Activated T-helper 2 cell treated with anti-CD3 and anti-CD28 coated beads, Interferon-gamma antibody, Interleukin-2, Interleukin-4, amounts not matched to agents 10 μg/mL and 5 μg/mL and 100 μg/mL, durations not matched to agents 14 hours and 24 hours and 36 hours (primary cell): ENCODE measurements around the gene ADM5. TPM values are rescaled to one million over a fixed set of nuclear protein-coding genes. Genes with fewer than 3 reads are reported as not detected.

ENCODE experiments used
- DNase-seq: peaks from one replicate; pipeline ENCODE4 v3.0.0; 2021; ENCODE audit warnings: low spot score
- H3K27ac Mint-ChIP-seq: one replicate; pipeline ENCODE4 v1.8.0; 2021; ENCODE audit warnings: mixed read lengths
- H3K27me3 Mint-ChIP-seq: one replicate; pipeline ENCODE4 v1.8.0; 2021; ENCODE audit warnings: low read depth, mixed read lengths
- H3K36me3 Mint-ChIP-seq: one replicate; pipeline ENCODE4 v1.8.0; 2021; ENCODE audit warnings: low read depth, mixed read lengths
- H3K4me1 Mint-ChIP-seq: one replicate; pipeline ENCODE4 v1.8.0; 2021; ENCODE audit warnings: low read depth, mixed read lengths
- H3K4me3 Mint-ChIP-seq: one replicate; pipeline ENCODE4 v1.8.0; 2021; ENCODE audit warnings: low read depth, mild to moderate bottlenecking, moderate library complexity, mixed read lengths
- H3K9me3 Mint-ChIP-seq: one replicate; pipeline ENCODE4 v1.8.0; 2021; ENCODE audit warnings: mixed read lengths
- intact Hi-C: fragments of 100-400 bp; cut with micrococcal nuclease; formaldehyde crosslinking; loops from one replicate; pipeline ENCODE4 v1.15.1; 2023
- total RNA-seq: library from RNA; stranded (reverse); gene quantifications from 2 replicates; pipeline ENCODE4 v1.2.3, GENCODE V29; 2022

Gene ADM5
- total RNA-seq, 1 donor from 2014 or later, result 7.2 TPM

DNA sequence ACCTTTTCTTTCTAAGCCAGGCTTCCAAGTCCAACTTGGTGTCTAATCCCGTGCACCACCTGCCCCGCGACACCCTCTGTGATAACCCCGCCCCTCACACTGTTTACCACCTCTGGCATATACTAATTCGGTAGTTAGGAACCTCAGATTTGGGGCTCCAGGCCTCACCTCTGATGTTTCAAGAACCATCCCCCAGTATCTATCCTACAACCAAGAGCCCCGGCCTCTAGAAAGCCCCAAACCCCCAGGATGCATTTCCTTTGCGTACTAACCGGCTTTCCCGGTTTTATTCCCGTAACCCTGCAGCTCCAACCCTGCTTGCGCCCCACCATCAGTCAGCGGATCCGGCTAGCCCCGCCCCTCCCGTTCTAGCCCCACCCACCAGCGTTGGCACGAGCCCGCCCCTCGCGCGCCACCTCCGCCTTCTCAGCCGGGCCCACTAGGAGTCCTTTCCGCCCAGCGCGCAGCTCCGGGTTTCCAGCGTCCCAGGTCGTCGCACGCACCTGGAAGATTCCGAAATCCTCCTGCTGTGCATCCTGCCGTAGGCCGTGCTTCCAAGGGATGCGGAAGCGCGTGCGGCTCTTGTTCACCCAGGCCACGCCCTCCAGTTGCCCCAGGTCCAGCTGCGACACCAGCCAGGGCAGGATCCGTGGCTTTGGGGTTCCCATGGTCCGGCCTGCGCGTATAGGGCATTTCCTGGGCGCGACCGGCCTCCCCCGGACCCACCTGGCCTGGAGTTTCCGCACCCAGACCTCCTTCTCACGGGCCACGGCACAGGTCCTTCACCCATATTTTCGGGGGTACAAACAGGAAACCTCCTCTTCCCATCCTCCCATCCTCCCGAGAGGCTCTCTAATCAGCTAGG lies 25.0 kb upstream of the ADM5 start:
- Mint-ChIP-seq H3K9me3 (no peaks in the 10 kb centered on the region), H3K4me3 (peak overlapping the region; percentile 95), H3K36me3 (peaks cover 35% of the 10 kb centered on the region), H3K27ac (peak overlapping the region; percentile 87), H3K4me1 (peaks cover 20% of the 10 kb centered on the region), H3K27me3 (no peaks in the 10 kb centered on the region)
- peak; percentile 79 for DNase-seq
- intact Hi-C loops, result loop anchor here (1.0 to 10.0 kb wide), 3 partner anchors 12 to 150 kb away; partner anchors contain the start of genes FUZ, MED25 and SCAF1

DNA sequence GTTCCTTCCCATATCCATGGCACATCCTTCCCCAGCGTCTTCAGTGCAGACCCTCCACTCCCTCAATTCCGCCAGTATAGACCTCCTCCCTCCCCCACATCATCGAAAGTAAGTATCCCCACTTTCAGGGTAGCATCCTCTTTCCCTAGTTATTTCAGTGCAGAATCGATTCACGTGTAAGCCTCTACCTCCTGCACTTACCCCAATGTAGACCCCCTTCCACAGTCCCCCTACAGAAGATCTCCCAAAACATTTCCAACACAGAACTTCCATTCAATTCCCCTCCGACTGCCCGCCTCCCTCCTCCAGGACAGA lies 24.4 kb upstream of the ADM5 start:
- no peaks in the 10 kb centered on the region for H3K27me3 Mint-ChIP-seq
- H3K4me3 Mint-ChIP-seq, result peak overlapping the region; percentile 95
- H3K27ac Mint-ChIP-seq, result peak overlapping the region; percentile 87
- no peaks in the 10 kb centered on the region for H3K9me3 Mint-ChIP-seq
- peaks cover 20% of the 10 kb centered on the region for H3K4me1 Mint-ChIP-seq
- peaks cover 33% of the 10 kb centered on the region for H3K36me3 Mint-ChIP-seq
- no peak for DNase-seq
- intact Hi-C loops, result loop anchor here (1.0 to 10.0 kb wide), 2 partner anchors 11 to 150 kb away; partner anchors contain the start of genes FUZ and MED25

DNA sequence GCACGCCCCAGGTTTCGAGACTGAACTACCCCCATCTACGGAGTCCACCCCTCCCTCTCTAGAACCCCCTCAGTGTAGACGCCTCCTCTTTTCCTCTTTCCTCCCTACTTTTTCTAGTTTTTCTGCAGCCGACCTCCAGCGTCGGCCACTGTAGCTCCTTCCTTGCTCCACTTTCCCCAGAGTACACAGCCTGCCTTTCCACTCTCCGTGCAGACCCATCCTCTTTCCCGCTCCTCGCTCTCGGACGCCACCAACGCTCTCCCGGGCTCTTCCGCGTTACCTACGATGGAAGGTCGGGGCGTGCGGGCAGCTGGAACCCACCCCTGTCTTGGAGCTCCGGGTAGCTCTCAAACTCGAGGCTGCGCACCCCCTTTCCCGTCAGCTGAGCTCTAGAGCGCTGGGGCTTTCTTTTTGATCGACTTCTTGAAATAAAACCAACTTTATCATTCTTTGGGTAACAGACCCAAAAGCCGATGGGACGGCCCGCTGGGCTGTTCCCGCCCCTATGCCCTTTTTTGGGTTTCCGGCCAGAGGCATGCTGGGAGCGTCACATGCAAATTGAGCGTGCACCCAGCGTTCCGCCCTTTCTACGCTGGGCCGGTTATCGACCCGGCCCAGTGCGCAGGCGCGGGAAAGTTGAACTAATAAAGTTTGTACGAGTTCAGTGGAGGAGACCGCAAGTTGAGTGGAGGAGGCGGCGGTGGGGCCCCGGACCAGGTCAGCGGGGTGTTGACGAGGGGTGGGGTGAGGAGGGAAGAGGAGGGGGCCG lies 23.9 kb upstream of the ADM5 start, which contains the start of the genes BCL2L12 and IRF3:
TSS of gene BCL2L12 (plus strand) at position 583 of the 769 bp plus-strand sequence. CDS start 760 bp downstream, outside the sequence.
TSS of gene IRF3 (minus strand) at position 507 of the 769 bp plus-strand sequence. CDS start 1,019 bp downstream, outside the sequence.
- H3K4me3 Mint-ChIP-seq, result peak within 1 kb of the TSS; percentile 95
- DNase-seq, result peak; percentile 98
- no peaks in the 10 kb centered on the region for H3K27me3 Mint-ChIP-seq
- peaks cover 20% of the 10 kb centered on the region for H3K4me1 Mint-ChIP-seq
- no peaks in the 10 kb centered on the region for H3K9me3 Mint-ChIP-seq
- intact Hi-C loops, result loop anchor here (1.0 to 10.0 kb wide), 2 partner anchors 11 to 149 kb away; partner anchors contain the start of genes FUZ and MED25
- peaks cover 31% of the 10 kb centered on the region for H3K36me3 Mint-ChIP-seq
- H3K27ac Mint-ChIP-seq, result peak within 1 kb of the TSS; percentile 87

DNA sequence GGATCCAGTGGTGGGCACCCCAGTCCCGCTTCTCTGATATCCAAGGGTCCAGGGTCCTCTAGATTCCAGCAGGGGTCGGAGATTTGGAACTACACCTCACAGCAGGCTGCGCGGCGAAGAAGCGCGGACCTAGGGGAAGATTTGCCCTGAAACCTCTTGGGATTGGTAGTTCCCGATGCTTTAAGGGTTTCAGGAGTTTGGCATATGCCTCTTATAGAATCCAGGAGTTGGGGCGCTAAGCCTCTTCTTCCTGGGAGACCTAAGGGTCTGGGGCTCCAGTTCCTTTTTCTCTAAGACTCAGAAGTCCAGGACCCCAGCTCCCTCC lies 23.3 kb upstream of the ADM5 start:
- intact Hi-C loops, result loop anchor here (10.0 kb wide), 1 partner anchor 149 kb away; the partner anchor contains the start of genes FUZ and MED25
- no peaks in the 10 kb centered on the region for H3K27me3 Mint-ChIP-seq
- H3K4me3 Mint-ChIP-seq, result peak overlapping the region; percentile 95
- H3K36me3 Mint-ChIP-seq, result peaks cover 31% of the 10 kb centered on the region
- no peak for DNase-seq
- H3K4me1 Mint-ChIP-seq, result peaks cover 20% of the 10 kb centered on the region
- peak overlapping the region; percentile 87 for H3K27ac Mint-ChIP-seq
- H3K9me3 Mint-ChIP-seq, result no peaks in the 10 kb centered on the region

DNA sequence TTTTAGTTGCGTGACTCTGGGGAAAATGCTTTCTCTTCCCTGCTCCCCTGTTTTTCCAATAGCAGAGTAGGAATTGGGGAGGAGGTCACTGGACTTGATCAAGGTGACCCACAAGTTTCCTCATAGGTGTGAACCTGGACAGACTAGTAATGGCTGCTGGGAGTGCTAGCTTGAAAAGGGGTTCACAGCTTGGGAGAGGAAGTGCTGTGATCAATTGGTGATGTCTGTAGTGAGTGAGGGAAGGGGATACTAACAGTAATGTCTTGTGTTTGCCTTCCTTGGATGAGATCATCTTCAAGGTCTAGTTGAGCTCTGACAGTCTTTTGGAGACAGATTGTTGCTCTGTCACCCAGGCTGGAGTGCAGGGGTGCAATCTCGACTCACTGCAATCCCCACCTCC lies 21.9 kb upstream of the ADM5 start:
- intact Hi-C loops, result loop anchor here (10.0 kb wide), 1 partner anchor 147 kb away; the partner anchor contains the start of genes FUZ and MED25
- peak overlapping the region; percentile 9 for H3K27ac Mint-ChIP-seq
- H3K36me3 Mint-ChIP-seq, result peaks cover 29% of the 10 kb centered on the region
- H3K27me3 Mint-ChIP-seq, result no peaks in the 10 kb centered on the region
- H3K4me1 Mint-ChIP-seq, result peaks cover 27% of the 10 kb centered on the region
- no peaks in the 10 kb centered on the region for H3K9me3 Mint-ChIP-seq
- peak overlapping the region; percentile 95 for H3K4me3 Mint-ChIP-seq
- no peak for DNase-seq

DNA sequence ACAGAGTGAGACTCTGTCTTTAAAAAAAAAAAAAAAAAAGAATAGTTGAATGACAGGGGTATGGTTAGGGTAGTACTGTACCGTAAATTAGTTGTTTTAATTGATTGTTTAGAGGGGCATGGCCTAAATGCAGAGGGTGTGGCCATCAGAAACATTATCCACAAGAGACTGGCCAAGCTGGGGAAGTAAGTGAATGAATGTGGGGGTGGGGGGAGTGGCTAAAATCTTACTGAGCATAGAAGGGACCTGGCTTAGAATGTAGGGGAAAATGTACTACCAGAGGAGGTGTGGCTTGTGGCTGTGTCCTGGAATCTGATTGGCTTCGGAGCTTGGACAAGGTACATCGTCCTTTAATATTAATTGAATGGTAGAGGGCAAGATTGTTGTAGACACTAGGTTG lies 19.9 kb upstream of the ADM5 start:
- peaks cover 18% of the 10 kb centered on the region for H3K36me3 Mint-ChIP-seq

DNA sequence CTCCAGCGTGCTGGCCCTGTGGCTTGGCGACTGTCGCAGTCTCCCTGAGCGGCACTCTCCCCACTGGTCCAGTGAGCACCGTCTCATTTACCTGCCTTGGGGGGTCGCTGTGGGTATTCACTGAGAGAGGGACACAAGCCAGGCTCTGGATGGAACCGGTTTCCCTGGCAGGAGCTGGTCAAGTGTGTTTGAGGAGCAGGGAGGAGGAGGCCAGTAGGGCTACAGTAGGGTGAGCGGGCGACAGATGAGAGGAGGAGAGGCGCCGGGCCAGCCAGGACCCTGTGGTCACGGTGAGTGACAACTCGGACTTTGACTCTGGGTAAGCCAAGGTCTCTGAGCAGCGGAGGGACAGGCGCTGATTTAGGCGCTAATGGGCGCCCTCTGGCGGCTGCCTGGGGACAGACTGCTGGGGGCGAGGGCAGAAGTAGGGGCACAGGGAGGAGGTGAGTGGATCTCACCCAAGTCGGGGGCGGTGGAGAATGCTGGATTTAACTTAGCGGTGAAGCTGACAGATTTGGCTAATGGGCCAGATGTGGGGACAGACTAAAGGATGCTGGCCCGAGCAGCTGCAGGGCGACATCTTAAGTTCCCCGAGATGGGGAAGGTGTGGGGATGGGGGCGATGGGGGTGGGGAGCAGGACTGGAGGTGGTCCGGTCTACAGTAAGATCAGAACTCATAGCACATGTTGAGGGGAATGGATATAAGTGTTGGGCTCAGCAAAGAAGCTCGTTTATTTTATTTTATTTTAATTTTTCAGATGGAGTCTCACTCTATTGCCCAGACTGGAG lies 17.1 kb upstream of the ADM5 start:
- H3K27ac Mint-ChIP-seq, result peak overlapping the region; percentile 29
- no peaks in the 10 kb centered on the region for H3K9me3 Mint-ChIP-seq
- no peak overlapping the region for H3K4me3 Mint-ChIP-seq
- H3K27me3 Mint-ChIP-seq, result no peaks in the 10 kb centered on the region
- H3K36me3 Mint-ChIP-seq, result peaks cover 18% of the 10 kb centered on the region
- DNase-seq, result peak; percentile 68
- H3K4me1 Mint-ChIP-seq, result peaks cover 12% of the 10 kb centered on the region
- intact Hi-C loops, result no loop called here

More for the DNA sequence above, 19.9 kb upstream of the ADM5 start:
- no peak for DNase-seq
- Mint-ChIP-seq H3K4me3 (no peak overlapping the region), H3K27ac (no peak overlapping the region), H3K9me3 (no peaks in the 10 kb centered on the region), H3K4me1 (peaks cover 17% of the 10 kb centered on the region), H3K27me3 (no peaks in the 10 kb centered on the region)
- intact Hi-C loops, result loop anchor here (10.0 kb wide), 1 partner anchor 145 kb away; the partner anchor contains the start of genes FUZ and MED25

DNA sequence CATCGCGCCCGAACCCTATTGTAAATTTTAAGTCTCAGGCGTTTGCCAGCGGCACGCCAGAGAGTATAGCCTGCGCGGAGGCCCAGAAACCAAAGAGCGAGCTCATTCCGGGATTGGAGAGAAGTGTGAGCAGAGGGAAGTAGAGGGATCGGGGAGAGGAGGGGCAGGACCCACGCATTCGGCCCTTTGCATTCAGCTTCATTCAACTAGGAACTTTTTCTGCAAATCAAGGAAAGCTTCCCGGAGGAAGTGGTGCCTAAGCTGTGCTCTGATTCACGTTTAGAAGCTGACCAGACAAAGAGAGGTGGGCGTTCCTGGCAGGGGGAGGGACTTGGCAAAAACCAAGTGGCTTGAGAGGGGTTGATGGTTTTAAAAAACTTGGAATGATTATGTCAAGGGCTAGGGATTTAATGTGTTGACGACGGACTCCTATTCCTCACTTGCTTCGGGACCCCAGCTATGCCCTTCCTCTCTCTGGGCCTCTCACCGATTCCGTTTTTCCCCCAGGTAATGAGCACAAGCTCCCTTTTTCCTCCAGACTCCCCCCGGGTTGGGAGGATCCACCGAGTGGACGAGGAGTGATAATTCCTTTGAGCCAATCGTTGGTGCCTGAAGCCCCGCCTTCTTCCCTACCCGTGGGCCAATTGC lies 13.1 kb upstream of the ADM5 start:
- Mint-ChIP-seq H3K27me3 (no peaks in the 10 kb centered on the region), H3K4me1 (peaks cover 23% of the 10 kb centered on the region), H3K4me3 (peak overlapping the region; percentile 98), H3K9me3 (no peaks in the 10 kb centered on the region), H3K27ac (peak overlapping the region; percentile 96), H3K36me3 (peaks cover 28% of the 10 kb centered on the region)
- peak; percentile 37 for DNase-seq
- intact Hi-C loops, result loop anchor here (1.0 to 5.0 kb wide), 6 partner anchors 11 to 191 kb away; partner anchors contain the start of genes AP2A1, BCL2L12, IRF3 and PNKP

DNA sequence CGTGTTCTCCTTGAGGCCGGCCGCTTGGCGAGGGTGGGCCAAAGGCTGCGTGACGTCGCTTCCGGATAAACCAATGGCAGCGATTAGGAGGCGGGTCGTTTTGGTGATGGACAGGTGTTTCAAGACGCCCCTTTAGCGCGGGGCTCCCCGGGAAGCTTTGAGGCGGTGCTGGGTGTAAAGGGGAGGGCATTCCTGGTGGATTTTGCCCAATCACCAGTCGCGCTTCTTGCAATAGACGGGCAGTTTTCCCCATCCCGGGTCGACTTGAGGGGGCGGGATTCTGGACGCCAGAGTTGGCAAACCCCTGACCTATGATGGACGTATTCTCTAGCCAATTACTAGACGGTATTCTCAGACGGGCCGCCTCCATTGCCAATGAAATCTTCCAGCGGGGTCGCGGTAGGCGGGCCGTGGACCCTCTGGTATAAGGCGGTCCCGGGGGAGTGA lies 12.6 kb upstream of the ADM5 start:
- H3K36me3 Mint-ChIP-seq, result peaks cover 28% of the 10 kb centered on the region
- peak overlapping the region; percentile 98 for H3K4me3 Mint-ChIP-seq
- peak overlapping the region; percentile 96 for H3K27ac Mint-ChIP-seq
- no peaks in the 10 kb centered on the region for H3K27me3 Mint-ChIP-seq
- H3K9me3 Mint-ChIP-seq, result no peaks in the 10 kb centered on the region
- peak; percentile 99 for DNase-seq
- intact Hi-C loops, result loop anchor here (1.0 to 5.0 kb wide), 6 partner anchors 12 to 190 kb away; partner anchors contain the start of genes AP2A1, BCL2L12, IRF3 and PNKP
- peaks cover 22% of the 10 kb centered on the region for H3K4me1 Mint-ChIP-seq

DNA sequence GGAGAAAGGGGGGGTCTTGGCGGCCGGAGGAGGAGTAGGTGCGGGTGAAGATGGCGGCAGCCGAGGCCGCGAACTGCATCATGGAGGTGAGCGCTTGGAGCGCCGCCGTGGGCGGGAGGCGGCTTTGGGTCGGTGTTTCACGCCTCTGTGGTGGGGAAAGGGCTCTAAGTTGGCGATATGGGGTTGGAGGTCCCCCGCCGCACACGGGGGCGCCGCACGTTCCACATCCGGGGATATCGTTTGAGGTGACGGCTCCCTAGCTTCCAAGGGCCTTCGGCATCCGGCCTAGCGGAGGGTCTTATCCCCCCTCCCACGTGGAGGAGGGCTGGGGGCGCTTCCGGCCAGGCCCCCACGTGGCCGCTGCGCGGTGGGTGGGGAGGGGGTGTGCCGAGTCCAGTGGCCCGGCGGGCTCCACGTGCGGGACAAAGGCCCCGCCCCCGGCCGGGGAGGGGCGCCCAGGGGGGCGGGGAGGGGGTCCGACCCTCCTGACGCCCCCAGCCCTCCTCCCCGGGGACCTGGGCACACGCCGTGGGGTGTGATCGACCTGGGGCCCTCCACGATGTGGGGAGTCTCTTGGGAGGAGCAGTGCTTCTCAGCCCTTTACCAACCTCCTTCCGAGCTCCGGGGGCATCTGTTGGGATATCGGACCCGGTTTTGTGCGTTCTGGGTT lies 12.0 kb upstream of the ADM5 start, which contains the start of gene PRMT1:
TSS of gene PRMT1 (plus strand) at position 41 of the 670 bp plus-strand sequence. CDS start at position 51, 10 bp downstream.
- Mint-ChIP-seq H3K27me3 (no peaks in the 10 kb centered on the region), H3K4me1 (peaks cover 18% of the 10 kb centered on the region), H3K27ac (peak within 1 kb of the TSS; percentile 96), H3K9me3 (no peaks in the 10 kb centered on the region), H3K4me3 (peak within 1 kb of the TSS; percentile 98), H3K36me3 (peaks cover 28% of the 10 kb centered on the region)
- peak; percentile 53 for DNase-seq
- intact Hi-C loops, result loop anchor here (2.0 to 5.0 kb wide), 3 partner anchors 89 to 190 kb away; partner anchors contain the start of genes AP2A1, PNKP and RPS11
